Activated CD4-positive, alpha-beta T cell treated with anti-CD3 and anti-CD28 coated beads, Interleukin-2, Interleukin-4, amounts not matched to agents 100 ng/mL and 50 ng/mL, durations not matched to agents 16 hours and 8 hours (primary cell): ENCODE data around the gene VAT1.
A peak's percentile ranks its signal among the peaks of the same experiment; 100 is the strongest.

Experiments
- DNase-seq: peaks from one replicate; pipeline ENCODE4 v3.0.0-alpha.2; 2020; ENCODE audit warnings: low spot score

Gene VAT1

DNA sequence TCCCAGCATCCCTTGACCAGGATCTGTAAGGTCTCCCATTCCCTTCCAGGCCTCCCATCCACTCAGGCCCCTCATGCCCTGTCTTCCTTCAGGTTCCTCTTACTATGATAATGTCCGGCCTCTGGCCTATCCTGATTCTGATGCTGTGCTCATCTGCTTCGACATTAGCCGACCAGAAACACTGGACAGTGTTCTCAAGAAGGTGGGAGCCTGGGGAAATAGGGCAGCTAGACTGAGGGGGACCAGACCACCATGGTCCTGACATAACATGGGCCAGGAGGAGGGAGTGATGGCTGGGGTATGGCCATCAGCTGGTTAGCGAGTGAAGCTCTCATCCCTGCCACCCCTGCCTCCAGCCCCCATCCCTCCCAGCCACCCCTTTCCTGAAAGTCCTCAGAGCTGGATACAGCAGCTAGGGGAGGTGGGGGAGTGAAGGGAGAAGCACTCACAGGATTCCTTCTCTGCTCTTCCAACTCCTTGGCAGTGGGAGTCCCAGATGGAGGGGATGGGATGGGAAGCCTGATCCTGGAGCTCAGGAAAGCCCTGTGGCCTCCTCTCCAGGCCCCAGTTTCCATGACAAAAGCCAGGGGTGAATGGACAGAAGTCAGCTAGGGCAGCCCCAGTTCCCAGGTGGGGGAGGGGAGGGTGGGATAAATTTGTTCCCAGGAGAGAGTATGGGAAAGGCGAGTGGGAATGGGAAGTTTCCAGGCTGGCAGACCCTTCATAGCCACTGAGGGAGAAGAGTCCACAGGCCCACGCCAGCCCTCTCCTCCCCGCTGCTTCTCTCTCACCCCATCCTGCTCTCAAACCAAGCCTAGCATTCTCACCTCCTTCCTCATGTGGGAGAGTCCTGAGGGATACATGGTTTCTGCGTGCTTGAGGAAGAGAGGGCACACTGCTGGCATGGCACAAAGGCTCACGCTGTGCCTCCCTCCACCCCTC lies 5.2 kb upstream of the VAT1 start:
- DNase-seq = no peak

DNA sequence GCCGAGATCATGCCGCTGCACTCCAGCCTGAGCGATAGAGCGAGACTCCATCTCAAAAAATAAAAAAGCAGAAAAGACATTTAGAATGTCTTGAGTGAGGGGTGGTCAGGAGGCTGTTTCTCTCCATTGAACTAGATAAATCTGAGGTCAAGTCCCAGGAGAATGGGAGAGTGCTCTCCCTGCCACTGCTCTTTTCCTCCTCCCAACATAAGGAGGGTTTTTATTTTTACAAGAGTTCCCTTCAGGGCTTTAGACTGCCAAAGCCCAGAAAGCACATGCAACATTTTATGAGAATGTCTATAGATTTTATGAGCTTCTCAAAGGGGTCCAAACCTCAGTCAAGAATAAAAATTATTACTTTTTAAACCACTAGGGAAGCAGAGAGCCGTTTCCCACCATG lies 4.4 kb upstream of the VAT1 start:
- no peak for DNase-seq

DNA sequence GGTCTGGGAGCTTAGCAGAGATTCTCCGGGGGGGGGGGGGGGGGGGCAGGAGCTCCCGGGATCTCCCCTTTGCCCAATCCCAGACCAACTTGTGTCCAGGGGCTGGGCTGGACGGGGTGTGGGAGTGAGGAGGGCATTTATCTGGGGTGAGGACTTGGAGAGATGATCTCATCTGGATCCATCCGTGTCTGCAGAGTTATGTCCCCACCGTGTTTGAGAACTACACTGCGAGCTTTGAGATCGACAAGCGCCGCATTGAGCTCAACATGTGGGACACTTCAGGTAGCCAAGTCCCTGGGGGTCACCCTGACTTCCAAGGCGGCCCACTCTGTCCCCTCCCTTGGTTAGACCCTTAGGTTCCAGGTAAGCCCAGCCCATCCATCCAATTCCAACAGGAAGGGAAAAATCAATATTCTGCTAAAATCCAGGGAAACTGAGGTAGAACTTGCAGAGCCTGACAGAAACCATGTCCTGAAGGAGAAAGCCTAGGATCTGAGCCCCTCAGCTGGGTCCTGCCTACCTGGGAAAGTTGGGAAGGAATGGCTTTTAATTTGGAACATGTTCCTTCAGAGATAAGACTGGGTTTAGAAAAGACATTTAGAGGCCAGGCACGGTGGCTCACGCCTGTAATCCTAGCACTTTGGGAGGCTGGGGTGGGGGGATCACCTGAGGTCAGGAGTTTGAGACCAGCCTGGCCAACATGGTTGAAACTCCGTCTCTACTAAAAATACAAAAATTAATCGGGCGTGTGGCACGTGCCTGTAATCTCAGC lies 3.8 kb upstream of the VAT1 start:
- no peak for DNase-seq

DNA sequence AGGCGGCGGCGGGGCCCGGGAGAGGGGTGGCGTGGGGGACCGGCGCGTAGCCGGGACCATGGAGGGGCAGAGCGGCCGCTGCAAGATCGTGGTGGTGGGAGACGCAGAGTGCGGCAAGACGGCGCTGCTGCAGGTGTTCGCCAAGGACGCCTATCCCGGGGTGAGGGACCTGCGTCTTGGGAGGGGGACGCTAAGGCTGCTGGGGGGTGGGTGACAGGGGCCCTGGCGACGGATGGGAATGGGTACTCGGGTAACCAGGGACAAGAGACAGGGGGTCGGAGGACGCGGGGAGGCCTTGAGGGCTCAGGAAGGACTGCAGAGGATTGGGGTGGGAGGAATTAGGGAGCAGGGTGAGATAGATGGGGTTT lies 3.1 kb upstream of the VAT1 start:
- DNase-seq = no peak

DNA sequence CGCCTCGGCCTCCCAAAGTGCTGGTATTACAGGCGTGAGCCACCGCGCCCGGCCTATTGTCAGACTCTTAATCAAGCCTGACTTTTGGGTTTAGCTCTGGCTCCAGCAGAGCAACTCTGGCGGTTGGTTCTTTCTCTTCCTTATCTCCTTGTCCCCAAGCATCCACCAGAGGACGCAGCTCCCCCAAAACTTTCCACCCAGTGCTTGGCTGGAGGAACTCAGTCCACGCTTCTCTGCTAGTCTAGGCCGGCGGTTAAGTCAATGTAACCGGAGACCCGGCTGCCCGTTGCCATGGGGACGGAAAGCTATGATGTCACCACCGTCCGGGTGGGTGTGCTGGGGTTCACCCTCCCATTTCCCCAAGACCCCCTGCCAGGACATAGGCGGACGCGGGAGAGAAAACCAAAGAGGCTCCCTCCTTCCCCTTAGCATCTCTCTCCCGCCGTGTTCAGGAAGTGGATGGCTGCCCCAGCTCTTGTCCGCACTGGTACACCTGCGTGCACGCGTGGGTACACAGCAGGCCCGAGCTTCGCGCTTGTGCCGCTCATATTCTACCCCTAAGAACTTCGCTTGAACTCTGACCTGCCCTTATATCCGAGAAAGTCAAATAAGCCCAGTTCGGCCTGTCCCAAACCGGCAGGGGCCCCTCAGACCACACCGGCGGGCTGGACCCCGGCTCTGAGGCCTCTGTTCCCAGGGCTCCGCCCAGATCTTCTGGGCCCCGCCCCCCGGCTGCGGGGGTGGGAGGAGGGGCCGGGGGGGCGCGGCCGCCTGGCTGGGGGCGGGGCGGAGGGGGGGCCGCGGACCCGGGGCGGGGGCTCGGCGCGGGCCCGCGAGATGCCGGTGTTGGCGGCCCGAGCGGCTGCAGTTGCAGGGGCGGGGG lies 2.5 kb upstream of the VAT1 start, which contains the start of gene RND2:
TSS of gene RND2 (plus strand) at position 825 of the 883 bp plus-strand sequence. CDS start 117 bp downstream, outside the sequence.
- DNase-seq = peak; percentile 71

DNA sequence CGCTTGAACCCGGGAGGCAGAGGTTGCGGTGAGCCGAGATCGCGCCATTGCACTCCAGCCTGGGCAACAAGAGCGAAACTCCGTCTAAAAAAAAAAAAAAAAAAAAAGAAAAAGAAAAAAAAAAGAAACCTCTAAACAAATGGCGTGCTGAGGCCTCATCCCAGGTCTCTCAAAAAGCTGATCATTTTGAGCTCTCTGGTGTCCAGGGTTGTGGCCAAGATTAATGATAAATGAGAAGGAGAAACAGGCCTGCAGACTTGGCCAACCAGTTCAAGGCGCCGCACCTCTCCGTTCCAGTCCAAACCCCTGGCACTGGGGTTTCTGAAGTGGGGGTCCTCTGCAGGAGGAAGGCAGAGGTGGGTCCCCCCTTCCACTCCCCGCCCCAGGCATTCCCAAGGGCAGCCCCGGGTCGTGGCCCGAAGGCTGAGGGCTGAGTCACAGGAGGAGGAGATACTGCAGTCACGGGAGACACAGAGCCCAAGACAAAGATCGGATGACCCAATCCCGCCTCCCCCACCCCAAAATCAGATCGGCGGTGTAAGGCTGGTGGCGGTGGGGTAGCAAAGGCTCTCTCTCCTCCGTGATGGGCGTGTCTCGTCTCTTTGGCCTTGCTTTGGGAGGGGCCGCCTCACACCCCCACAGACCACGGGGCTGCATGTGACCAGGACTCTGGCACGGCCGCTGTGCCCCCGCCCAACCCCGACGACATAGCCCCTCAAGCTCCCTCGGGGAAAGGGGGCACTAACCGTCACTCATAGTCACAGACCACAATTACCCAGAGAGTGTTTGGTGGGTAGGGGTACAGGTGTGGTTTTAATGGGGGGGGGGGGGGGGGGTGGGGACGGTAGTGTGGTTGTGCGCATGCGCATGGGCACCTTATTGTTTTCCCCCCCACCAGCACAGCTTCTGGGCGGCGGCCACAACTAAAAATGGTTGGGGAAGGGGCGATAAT lies 1.1 kb downstream of the VAT1 start:
- DNase-seq = no peak

DNA sequence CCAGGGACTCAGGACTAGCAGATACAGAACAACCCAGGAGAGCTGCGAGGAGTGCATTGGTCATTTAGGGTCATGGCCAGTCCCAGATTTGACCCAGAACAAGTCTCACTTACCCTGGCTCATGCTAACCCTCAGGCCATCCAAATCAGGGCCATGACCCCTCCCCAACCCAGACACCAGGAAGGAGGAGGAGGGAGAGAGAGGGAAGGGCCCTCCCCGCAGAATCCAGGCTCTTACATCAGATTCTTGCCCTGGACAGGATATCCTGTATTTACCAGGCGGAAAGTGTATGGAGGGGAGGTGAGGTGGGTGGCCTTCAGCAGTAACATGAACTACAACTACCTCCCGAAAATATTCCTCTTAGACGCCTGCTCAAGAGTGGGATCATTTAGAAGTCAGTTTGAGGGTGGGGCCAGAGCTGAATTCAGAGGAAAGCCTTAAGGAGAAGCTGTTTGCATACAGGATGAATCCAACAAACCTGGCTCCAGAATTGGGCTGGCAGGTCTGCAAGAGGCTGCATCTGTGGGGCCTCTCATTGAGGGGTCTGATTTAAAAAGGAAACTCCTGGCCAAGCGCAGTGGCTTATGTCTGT lies 2.1 kb downstream of the VAT1 start:
- DNase-seq = no peak

DNA sequence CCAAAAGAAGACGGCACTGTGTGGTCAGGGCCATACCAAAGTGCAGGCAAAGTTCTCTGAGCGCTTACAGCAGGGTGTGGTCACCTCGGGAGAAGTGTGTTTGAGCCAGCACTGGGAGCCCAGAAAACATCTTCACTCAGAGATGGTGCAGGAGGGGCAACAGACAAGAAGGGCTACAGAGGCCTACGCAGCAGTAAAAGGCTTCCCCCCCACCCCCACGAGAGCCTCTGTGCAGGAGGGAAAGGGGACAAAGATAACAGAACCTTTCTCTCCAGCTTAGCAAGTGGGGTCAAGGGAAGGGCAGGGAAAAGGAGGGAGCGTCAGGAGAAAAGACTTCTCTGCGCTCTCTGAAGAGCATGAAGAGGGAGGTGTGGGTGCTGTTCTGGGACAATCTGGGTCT lies 2.8 kb downstream of the VAT1 start:
- no peak for DNase-seq

DNA sequence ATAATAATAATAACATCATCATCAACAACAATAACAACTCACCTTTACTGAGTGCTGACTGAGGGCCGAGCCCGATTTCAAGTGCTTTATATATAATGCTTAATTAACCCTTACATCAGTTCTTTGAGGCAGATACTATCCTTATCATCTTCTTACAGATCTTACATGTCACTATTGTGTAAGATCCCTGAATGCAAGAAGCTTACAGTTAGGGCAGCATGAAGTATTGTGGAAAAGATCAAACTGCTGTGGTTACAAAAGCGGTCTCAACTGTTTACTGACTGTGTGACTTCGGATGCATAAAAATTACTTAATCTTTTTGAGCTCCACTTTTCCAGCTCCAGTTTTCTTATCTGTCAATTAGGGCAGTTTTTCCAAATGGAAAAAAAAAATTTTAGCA lies 3.3 kb downstream of the VAT1 start:
- DNase-seq = no peak

DNA sequence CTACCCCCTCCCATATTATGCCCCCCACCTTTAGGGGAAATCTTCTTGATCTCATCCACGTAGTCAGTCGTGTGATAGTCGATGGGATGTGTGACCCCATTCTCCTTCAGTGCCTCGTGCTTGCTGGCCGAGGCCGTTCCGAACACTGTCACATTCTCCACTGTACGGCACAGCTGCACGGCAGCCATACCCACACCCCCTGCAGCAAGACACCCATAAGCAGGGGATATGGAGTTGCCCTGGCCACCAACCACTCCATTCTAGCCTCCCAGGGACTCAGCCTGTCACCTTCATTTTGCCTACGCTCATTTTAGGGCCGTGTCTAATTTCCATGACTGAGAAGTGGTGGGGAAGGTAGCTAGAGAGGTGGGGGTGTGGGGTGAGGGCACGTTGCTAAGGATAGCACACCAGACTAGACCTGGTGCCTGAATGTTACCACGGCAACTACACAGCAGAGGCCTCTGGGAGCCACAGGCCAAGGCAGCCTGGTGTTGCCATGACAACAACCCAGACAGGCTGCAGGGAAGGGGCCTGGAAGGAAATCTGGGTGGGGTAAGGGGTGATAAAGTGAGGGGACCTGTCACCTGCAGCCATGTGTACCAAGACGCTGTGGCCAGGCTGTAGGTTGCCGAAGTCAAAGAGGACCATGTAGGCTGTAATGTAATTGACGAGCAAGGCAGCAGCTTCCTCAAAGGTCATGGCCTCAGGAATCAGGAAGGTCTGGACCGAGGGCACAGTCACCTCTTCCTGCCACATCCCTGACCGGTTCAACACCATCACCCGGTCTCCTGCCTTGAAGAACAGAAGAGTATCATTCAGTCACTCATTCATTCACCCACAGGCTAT lies 4.0 kb downstream of the VAT1 start:
- DNase-seq = no peak

DNA sequence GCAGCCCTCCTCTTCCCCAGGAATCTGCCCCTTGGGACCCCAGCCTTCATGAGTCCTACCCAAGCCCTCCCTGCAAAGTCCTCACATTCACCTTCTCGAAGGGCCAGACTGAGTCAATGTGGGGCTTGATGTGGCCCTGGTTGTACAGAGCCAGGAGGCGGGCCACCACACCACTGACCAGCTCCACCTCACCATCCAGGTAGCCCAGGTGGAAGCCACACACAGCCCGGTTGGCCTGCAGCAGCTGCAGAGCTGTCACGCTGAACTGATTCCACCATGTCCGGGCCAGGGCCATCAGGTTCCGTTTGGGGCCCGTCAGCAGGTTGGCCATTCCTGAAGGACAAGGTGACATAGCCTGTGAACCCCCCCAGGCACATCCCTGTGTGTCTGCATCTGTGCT lies 6.0 kb downstream of the VAT1 start:
- DNase-seq = no peak

DNA sequence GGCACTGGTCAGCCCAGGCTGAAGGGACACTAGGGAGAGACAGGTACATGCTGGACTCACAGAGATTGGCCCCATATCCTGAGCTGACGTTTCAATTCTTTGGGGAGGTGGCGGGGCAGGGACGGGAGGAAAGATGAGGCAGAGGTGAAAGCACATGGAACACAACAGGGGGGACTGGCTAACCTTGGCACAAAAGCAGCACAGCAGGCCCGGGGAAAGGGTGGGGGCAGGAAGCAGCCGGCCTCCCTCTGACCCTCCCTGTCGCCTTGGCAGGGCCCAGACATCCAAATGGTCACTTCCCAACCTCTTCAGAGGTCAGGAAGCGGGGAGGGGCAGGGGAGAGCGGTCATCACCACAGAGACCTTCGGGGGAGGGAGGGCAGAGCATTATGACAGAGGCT lies 6.6 kb downstream of the VAT1 start:
- DNase-seq = no peak

DNA sequence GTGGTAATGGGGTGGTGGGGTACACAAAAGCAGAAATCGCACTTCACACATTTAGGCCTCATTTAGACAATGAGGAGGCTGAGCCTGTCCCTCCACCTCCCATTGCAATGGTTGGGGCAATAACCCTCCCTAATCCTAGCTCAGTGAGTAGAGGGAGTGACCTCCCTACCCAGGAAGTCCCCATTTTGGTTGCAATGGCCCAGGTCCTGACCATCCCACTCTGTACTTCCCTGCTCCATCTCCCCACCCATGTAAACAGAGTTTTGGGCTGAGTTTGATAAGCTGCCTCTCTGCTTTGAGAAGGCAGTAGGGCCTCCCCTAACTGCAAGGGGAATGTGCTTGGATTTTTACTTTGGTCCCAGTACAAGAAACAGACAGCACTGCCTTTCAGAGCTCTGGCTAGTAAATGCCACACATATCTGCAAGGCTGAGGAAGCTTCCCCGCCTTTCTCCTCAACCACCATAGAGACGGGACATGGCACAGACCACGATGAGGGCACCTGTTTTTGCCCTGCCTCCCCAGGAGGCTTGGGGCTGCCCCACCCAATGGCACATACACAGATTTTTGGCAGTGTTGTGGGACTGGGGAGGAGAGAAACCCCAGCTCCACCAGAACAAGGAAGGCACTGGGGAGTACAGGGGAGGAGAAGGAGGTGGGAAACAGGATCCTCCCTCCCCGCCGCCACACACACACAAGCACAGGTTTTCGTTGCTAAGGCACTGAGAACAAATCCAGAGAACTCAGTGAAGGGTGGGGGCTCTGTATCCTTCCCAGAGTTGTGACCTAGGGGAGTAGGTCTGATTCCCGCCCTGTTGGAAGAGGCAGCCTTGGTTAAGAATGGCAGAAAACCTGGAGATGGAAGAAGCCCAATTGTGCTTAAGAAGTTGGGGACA lies 7.3 kb downstream of the VAT1 start:
- no peak for DNase-seq

DNA sequence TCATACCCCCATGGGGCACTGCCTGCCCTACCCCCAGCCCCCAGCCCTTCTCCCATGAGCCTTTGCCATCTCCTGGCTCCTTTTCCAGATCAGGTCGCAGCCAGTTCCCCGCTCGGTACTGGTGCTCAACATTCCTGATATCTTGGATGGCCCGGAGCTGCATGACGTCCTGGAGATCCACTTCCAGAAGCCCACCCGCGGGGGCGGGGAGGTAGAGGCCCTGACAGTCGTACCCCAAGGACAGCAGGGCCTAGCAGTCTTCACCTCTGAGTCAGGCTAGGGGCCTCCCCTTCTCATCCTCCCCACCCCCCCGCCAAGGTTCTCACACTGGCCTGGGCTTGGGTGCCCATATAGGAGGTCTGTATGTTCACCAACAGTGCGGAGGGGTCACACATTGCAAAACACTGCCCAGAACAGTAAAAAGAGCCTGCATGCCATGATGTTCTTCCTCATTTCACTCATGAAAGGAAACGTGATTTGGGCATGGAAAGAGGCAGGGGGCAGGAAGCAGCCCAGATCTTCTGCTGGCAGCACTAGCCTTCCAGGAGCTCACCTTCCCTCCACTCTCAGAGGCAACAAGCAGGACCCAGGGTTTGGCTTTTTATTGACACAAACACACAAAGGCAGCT lies 8.1 kb downstream of the VAT1 start:
- DNase-seq = no peak

DNA sequence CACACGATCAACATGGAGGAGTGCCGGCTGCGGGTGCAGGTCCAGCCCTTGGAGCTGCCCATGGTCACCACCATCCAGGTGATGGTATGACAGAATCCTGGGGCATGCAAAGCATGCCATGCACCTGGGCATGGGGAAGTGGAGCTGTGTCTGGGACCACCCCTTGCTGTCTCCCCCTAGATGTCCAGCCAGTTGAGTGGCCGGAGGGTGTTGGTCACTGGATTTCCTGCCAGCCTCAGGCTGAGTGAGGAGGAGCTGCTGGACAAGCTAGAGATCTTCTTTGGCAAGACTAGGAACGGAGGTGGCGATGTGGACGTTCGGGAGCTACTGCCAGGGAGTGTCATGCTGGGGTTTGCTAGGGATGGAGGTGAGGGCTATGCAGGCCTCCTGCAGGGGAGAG lies 8.9 kb downstream of the VAT1 start:
- DNase-seq = no peak

DNA sequence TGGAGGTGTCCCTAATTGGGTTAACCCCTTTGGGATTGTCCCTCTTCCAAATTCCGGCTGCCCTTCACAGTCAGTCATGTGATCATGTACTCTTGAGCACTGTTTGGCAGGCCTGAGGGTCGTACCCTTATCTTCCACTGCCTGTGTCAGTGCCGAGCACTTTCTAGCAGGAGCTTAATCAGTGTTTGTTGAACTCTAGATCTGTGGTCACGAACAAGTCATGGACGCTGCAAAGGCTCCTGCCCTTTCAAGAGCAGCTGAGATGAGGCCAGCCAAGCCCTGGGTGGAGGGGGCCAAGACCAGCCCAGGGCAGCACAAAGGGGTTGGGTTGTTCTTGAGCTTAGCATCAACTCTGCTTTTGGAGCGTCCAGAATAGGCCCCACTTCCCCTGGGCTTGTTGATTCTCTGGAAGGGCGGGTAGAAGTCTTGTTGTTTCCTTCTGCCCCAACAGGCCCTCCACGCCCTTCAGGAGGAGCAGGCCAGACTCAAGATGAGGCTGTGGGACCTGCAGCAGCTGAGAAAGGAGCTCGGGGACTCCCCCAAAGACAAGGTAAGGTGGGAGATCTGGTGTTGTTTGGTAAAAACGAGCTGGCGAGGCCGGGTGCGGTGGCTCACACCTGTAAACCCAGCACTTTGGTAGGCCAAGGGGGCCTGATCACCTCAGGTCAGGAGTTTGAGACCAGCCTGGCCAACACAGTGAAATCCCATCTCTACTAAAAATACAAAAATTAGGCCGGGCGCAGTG lies 10.3 kb downstream of the VAT1 start:
- no peak for DNase-seq

DNA sequence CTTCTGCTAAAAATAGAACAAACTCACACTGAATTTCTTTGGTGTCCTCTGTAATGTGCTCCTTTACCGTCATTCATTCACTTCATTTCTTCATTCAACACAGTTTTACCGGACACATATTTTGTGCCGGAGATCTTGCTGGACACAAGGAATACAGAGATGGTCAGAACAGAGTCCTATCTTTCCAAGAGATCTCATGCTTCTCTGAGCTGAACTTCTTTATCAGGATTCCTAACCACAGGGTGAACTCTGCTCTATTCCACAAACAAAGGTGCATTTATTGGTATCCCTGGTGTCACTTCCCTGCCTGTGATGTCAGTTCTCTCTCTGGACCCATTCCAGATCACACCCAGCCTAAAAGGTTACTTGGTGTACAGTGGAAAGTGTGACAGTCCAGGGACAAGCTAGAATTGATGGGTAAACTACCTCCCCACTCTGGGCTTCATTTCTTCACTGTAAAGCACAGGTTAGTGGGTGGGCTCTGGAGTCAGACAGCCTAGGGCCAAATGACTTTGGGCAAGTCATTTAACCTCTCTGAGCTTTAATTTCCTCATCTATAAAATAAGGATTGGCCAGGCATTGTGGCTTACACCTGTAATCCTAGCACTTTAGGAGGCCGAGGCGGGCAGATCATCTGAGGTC lies 11.4 kb downstream of the VAT1 start:
- no peak for DNase-seq
